COLO829 (cell line): Measurements from ENCODE around the gene NCOA3.

Source experiments
- DNase-seq: peaks from one replicate; pipeline ENCODE4 v3.0.0; 2012; ENCODE audit warnings: low spot score

Gene NCOA3

GRCh38 chr20:47598911-47599744, 97.4 kb downstream of the NCOA3 start:
- DNase-seq = no peak

- DNase-seq = no peak
Measured at GRCh38 chr20:47600967-47601547, 99.4 kb downstream of the NCOA3 start.

- no peak for DNase-seq
Measured at GRCh38 chr20:47603260-47603659, 101.6 kb downstream of the NCOA3 start.

GRCh38 chr20:47605673-47606413, 104.2 kb downstream of the NCOA3 start:
- DNase-seq = no peak

- no peak for DNase-seq
Measured at GRCh38 chr20:47606414-47606982, 104.8 kb downstream of the NCOA3 start.

GRCh38 chr20:47606983-47607613, 105.4 kb downstream of the NCOA3 start:
- DNase-seq = peak; percentile 40

GRCh38 chr20:47609001-47609400, 107.3 kb downstream of the NCOA3 start:
- DNase-seq = no peak

GRCh38 chr20:47610247-47610944, 108.7 kb downstream of the NCOA3 start:
- peak; percentile 87 for DNase-seq

GRCh38 chr20:47610945-47611250, 109.2 kb downstream of the NCOA3 start:
- DNase-seq = no peak

- no peak for DNase-seq
Measured at GRCh38 chr20:47611785-47612184, 110.1 kb downstream of the NCOA3 start.

GRCh38 chr20:47612670-47613069, 111.0 kb downstream of the NCOA3 start:
- no peak for DNase-seq

GRCh38 chr20:47614703-47615309, 113.1 kb downstream of the NCOA3 start:
- DNase-seq = no peak

GRCh38 chr20:47618479-47618878, 116.8 kb downstream of the NCOA3 start:
- DNase-seq = no peak

- peak; percentile 45 for DNase-seq
Measured at GRCh38 chr20:47620808-47621805, 119.4 kb downstream of the NCOA3 start.

GRCh38 chr20:47622118-47622665, 120.5 kb downstream of the NCOA3 start:
- no peak for DNase-seq

- DNase-seq = no peak
Measured at GRCh38 chr20:47623206-47623605, 121.5 kb downstream of the NCOA3 start.

- DNase-seq = no peak
Measured at GRCh38 chr20:47627540-47627939, 125.9 kb downstream of the NCOA3 start.

GRCh38 chr20:47629907-47630306, 128.2 kb downstream of the NCOA3 start:
- no peak for DNase-seq

- DNase-seq = no peak
Measured at GRCh38 chr20:47631078-47631477, 129.4 kb downstream of the NCOA3 start.

GRCh38 chr20:47635256-47635655, 133.6 kb downstream of the NCOA3 start:
- no peak for DNase-seq
